GM18861 (cell line): Measurements from ENCODE around the gene YJU2.
"Not testable (repeated sequence)": the region's sequence is repeated elsewhere in the genome, so short reads cannot be mapped to it uniquely, and the experiment has no call there.

ENCODE experiments used
- ATAC-seq: cut with Tn5 transposase; IDR thresholded peaks from one replicate; pipeline ENCODE4 v1.9.1; 2021; ENCODE audit not compliant: unreplicated experiment

Gene YJU2

DNA sequence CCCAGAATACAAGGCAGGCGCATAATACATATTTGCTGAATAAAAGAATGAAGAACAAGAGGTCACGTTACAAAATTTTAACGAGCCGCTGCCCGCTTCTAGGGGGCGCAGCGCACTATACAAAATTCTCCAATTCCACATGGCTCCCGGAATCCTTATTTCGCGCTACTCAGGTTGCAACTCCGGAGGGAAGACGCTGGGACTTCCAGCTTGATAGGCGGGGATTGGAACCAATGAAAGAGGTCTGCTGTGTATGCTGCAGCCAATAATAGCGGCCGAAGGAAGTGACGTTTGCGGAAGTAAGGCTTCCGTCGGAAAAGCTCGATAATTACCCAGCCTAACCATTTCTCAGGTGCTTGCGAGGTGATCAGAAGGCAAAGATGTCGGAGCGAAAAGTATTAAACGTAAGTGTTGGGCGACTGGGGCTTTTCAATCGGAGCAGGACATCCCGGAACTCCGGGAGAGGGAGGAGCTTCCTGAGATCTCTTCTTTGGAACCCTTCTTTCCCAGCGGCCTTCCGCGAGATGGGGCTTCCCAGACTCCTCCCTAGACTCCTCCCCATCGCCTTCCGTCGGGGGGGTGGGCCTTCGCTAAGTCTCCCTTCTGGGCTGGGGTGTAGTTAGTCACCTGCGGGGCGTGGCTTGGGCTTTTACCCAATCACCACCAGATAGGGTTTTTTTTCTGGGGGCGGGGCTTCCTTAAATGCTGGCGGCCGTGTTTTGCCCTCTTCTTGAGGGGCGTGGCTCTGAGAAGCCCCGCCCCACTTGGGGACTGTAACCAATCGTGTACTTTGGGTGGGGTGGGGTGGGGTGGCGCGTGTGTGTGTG, at the start of gene YJU2:
Gene YJU2, plus strand, starts transcription at position 314 of the 827 bp plus-strand sequence. Its CDS starts 67 bp downstream, at position 381.
- ATAC-seq = peak; percentile 83

DNA sequence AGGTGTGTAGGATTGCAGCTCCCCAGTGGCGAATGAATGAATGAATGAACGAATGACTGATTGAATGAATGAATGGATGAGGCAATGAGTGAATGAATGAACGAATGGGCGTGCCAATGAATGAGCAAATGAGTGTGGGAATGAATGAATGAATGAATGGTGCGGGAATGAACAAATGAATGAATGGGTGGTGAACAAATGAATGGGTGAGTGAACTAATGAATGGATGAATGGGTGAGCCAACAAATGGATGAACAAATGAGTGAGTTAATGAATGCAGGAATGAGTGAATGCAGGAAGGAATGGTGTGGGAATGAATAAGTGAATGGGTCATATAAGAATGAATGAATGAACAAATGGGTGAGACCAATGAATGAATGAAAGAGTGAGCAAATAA, 49.7 kb upstream of the YJU2 start:
- no peak for ATAC-seq

DNA sequence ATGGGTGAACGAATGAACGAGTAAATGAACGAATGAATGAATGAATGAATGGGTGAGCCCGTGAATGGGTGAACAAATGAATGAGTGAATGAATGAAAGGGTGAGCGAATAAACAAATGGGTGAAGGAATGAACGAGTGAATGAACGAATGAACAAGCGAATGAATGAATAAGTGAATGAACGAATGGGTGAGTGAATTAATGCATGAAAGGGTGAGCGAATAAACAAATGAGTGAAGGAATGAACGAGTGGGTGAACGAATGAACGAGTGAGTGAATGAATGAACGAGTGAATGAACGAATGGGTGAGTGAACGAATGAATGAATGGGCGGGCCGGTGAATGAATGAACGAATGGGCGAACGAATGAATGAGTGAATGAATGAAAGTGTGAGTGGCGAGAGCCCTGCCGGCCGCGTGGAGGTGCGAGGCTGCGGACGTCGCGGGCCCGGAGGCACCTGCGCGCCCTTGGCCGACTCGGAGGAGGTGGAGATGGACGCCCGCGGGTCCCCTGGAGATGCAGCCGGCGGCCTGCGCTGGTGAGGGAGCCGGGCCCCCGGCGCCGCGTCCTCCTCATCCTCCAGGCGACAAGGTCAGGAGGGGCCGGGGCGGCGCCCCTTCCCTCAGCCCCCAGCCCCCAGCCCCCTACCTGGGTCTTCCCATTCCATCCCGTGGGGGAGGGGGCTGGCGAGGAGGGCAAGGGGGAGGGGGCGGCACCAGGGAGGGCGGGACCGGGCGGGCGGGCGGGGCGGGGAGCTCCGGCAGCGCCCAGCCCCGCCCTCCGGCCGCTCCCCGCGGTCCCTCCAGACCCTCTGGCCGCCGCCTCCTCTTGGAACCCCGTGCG, 49.0 kb upstream of the YJU2 start:
- ATAC-seq = no peak

DNA sequence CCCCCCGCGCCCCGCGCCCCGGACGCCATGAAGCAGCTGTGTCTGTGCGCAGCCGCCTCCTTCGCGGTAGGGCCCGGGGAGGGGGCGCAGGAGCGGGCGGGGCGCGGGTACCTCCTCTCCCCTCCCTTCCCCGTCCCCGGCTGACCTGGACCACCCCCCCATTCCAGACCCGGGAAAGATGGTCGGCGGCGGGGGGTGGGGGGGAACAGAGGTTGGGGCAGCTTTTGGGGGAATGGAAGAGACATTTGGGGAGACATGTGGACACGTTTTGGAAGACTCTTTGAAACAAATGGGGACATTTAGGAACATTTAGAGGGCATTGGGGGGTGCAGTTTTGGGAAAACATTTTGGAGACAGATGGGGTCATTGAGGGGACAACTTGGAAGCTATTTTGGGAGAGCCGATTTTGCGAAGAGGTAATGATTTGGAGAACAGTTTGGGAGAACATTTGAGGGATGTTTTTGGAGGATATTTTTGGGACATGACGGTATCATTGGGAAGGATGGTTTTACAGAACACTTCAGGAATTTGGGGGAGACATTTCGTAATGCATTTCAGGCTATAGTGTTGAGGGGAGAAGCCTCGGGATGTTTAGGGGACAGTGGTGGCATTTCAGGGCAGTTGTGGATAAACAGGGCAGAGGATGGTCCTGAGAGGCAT, 48.3 kb upstream of the YJU2 start:
- no peak for ATAC-seq

DNA sequence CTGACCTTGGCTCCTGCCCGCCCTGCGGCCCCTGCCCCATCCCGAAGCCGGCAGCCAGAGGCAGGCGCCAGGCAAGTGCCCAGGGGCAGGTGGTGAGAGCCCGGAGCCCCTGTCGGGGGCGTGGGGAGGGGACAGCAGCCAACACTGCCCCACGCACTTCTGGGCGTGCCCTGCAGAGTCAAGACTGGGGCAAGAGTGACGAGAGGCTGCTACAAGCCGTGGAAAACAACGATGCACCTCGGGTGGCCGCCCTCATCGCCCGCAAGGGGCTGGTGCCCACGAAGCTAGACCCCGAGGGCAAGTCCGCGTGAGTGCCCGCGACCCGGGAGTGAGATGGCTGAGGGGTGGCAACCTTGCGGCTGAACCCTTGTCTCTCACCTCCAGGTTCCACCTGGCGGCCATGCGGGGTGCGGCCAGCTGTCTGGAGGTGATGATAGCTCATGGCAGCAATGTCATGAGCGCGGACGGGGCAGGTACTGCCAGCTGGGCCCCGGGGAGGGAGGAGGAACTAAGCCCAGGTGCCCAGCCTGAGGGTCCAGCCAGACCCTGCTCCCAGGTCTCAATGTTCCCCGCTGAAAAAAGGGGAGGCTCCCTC, 47.1 kb upstream of the YJU2 start:
- ATAC-seq = no peak

DNA sequence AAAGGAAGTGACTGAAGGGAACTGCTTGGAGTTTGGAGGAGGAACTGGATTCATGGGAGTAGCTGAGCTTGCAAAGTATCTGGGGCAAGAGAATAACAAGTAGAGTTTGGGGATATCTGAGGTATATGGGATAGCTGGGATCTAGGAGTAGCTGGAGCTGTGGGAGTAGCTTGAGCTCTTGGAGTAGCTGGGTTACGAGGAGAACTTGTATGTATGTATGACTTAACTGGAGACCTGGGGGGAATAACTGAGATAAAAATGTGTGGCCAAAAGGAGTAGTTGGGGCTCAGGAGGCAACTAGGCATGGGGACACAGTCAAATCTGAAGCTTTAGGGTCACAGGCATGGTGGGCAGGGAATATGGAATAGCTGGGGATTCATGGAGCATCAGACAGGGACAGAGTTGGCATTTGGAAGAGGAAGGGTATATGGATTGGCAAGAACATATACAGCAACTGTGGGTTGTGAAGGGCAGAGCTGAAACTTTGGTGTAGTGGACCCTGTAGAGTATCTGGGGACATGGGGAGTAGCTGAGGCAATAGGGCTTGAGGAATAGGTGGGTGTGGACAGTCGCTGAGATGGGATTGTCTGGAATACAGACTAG, 45.8 kb upstream of the YJU2 start:
- no peak for ATAC-seq

DNA sequence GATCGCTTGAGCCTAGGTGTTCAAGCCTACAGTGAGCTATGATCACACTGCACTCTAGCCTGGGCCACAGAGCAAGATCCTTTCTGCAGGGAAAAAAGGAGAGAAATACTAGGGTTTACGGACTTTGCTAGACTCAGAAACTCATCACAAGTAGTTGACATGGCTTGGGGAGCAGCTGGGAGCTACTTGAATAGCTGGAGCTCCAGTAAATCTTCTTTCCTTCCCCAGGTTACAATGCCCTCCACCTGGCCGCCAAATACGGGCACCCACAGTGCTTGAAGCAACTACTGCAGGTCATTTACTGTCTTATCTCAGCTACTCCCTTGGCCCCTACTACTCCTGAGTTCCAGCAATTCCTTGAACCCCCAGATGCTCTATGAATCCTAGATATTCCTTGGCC, 45.1 kb upstream of the YJU2 start:
- no peak for ATAC-seq

DNA sequence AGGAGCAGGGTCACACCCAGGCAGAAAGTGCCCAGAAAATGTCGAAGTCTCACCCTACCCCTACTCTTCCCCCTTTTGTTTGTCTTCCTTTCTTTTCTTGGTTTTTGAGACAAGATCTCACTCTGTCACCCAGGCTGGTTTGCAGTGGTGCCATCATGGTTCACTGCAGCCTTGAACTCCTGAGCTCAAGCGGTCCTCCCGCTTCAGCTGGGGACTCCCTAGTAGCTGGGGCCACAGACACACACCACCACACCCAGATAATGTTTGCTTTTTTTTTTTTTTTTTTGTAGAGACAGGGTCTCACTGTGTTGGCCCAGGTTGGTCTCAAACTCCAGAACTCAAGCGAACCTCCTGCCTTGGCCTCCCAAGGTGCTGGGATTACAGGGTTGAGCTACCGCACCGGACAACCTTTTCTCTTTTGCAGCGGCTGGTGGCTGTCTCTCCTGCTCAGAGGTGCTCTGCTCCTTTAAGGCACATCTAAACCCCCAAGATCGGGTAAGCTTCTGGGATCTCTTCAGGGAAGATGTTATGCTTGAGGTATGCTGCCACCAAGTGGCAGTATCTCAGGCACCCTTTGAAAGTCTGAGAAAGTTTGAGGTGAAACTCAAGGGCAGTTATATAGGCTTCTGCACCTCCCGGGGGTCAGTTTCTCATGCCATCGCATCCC, 39.9 kb upstream of the YJU2 start:
- ATAC-seq = no peak

DNA sequence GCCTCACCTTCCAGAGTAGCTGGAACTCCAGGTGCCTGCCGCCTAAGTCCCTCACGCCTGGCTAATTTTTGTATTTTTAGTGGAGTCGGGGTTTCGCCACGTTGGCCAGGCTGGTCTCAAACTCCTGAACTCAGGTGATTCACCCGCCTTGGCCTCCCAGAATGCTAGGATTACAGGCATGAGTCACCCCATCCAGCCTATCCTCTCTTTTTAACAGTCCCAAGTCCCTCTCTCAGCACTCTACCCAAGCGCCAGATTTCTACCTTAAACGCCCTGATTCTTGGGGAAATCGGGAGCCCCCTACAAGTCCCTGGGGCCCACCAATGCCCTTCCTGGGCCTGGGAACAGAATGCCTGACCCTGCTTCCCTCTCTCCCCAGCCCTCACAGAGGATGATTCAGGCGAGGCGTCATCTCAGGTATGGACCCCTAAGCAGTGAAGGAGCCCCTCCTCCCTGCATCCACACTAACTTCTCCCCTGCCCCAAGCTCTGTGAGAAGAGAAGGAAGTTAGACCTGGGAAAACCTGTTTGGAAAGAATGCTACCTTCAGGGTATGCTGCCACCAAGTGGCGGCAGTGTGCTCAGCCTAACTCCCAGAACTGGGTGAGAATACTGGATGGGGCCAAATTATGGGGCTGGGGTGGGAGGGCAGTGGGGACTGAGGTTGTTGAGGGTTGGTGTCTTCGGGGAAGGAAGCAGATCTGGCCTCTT, 38.3 kb upstream of the YJU2 start:
- ATAC-seq = no peak

DNA sequence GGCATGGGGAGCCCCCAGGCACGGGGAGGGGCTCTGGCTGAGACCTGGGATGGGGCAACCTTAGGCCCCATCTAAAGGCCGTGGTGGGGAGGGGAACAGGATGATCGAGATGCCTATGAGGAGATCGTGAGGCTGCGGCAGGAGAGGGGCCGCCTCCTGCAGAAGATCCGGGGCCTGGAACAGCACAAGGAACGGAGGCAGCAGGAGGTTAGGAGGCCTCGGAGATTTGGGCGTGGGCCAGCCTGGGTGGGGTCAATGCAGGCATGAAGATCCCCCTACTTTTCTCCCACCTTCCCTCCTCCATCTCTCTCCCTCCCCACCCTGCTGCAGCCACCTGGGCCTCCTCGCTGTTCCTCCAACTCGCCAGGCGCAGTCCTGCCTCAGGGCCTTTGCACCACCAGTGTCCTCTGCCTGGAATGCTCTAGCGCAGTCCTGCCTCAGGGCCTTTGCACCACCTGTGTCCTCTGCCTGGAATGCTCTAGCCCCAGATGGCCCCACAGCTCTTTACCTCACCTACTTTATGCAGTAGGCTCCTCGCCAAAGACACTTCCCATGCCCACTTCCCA, 36.6 kb upstream of the YJU2 start:
- ATAC-seq = no peak

DNA sequence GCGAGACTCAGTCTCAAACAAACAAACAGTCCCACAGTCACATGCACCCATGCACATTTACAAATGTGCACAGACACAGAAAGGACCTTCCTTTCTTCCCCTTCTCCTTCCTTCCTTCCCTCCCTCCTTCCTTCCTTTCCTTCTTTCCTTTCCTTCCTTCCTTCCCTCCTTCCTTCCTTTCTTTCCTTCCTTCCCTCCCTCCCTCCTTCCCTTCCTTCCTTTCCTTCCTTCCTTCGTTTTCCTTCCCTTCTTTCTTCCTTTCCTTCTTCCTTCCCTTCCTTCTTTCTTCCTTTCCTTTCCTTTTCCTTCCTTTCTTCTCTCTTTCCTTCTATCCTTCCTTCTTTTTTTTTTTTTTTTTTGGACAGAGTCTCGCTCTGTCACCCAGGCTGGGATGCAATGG, 33.8 kb upstream of the YJU2 start:
- no peak for ATAC-seq

DNA sequence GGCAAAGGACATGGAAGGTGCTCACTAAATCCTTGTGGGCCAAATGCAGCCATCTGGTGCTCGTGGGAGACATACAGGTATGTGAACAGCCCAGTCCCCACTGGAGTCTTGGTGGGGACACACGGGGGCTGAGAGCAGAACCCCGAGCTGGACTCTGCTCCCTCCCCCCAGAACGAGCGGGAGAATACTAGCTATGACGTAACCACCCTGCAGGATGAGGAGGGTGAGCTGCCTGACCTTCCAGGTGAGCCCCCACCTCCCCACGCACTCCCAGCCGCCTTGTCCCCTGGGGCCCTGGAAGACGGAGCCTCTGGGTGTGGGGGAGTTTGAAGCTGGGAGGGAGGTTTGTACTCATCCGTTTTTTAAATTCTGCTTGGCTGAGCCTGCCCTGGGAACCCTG, 31.1 kb upstream of the YJU2 start:
- ATAC-seq = no peak

DNA sequence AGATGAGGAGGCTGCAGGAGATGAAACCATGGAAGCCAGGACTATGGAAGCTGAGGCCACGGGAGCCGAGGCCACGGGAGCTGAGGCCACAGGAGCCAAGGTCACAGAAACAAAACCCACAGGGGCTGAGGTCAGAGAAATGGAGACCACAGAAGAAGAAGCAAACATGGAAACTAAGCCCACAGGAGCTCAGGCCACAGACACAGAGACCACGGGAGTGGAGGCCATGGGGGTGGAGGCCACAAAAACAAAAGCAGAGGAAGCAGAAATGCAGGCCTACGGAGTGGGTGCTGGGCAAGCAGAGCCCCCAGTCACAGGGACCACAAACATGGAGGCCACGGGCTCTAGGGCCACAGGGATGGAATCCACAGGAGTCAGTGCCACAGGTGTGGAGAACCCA, 30.0 kb upstream of the YJU2 start:
- no peak for ATAC-seq

DNA sequence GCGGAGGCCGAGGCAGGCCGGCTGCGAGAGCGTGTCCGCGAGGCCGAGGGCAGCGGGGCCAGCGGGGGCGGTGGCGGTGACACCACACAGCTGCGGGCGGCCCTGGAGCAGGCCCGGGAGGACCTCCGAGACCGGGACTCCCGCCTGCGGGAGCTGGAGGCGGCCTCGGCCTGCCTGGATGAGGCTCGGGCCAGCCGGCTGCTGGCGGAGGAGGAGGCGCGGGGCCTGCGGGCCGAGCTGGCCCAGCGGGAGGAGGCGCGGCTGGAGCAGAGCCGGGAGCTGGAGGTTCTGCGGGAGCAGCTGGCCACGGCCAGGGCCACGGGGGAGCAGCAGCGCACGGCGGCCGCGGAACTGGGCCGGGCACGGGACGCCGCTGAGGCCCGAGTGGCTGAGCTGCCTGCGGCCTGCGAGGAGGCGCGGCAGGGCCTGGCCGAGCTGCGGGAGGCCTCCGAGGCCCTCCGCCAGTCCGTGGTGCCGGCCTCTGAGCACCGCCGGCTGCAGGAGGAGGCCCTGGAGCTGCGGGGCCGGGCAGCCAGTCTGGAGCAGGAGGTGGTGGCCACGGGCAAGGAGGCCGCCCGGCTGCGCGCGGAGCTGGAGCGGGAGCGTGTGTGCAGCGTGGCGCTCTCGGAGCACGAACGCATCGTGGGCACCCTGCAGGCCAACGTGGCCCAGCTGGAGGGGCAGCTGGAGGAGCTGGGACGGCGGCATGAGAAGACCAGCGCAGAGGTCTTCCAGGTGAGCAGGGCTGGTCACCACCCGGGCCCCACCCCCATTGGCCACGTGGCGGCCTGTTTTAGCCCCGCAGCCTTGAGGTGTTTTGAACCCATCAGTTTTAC, 29.2 kb upstream of the YJU2 start:
- no peak for ATAC-seq

DNA sequence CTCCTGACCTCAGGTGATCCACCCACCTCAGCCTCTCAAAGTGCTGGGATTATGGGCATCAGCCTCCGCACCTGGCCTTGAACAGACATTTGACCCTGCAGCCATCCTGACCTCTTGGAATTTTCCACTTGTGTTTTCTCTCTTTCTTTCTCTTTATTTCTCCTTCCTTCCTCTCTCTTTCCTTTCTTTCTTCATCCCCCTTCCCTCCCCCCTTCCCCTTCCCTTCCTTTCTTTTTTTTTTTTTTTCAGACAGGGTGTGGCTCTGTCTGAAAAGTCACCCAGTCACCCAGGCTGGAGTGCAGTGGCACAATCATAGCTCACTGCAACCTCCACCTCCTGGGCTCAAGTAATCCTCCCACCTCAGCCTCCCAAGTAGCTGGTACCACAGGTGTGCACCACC, 28.4 kb upstream of the YJU2 start:
- ATAC-seq = not testable (repeated sequence)

DNA sequence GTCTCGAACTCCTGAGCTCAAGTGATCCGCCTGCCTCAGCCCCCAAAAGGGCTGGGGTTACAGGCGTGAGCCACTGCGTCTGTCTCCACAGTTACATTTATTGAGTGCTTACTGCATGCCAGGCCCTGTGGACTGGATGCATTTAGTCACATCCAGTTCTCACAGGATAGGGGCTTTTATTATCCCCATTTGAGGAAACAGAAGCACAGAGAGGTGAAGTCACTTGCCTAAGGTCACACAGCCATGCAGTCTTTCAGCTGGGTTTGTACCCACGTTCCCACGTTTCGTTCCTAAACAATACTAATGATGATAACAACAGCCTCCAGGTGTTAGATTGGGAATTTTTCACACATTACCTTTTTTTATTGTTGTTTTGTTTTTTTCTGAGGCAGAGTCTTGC, 26.7 kb upstream of the YJU2 start:
- ATAC-seq = no peak

DNA sequence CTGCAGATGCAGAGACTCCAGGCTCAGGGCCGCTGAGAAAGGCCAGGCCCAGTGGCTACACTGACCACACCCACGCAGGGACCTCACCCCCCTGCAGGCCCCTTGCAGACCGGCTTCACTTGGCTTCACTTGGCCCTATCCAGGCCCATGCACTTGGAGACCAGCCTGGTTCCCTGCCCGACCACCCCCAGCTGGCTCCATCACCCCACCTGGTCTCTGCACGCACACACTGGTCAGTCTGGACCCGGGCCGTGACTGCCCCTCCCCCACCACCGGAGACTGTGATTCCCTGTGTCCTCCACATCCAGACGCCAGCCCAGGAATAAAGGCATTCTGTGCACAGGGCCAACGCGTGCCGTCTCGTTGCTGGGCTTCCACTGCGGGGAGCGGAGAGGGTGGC, 22.4 kb upstream of the YJU2 start:
- ATAC-seq = no peak

DNA sequence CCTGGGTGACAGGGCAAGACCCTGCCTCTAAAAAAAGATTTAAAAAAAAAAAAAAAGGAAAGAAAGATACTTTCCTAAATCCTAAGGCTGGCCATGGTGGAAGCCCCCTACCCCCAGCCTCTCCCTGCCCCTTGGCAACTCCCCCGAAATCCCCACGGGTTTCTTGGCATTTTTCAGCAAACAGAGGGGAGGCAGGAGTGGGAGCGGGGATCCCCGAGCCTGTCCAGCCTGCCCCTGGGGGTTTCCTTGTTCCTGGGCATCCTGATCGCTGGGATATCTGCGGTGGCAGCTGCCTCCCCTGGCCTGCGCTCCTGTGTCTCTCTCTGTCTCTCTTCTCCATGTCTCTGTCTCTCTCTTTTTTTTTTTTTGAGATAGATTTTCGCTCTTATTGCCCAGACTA, 21.0 kb upstream of the YJU2 start:
- ATAC-seq = no peak

DNA sequence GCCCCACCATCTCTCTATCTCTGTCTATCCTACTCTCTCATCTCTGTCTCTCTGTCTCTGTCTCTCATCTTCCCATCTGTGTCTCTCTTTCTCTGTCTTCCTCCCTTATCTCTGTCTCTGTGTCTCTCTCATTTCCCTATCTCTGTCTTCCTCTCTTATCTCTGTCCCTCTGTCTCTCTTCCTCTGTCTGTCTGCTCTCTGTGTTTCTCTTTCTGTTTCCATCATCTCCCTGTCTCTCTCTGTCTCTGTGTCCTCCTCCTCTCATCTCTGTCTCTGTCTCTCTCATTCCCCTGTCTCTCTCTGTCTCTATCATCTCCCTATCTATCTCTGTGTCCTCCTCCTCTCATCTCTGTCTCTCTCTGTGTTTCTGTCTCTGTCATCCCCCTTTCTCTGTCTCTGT, 19.1 kb upstream of the YJU2 start:
- ATAC-seq = no peak
